HEK293 (cell line): Measurements from ENCODE around the gene RPL29.

Experiments used
- CTCF ChIA-PET: fragments of 350-600 bp; formaldehyde crosslinking; extraction: SDS; loops from one replicate; lab custom pipeline; 2021; ENCODE audit warnings: antibody characterized with exemption; lab: Yijun Ruan, JAX
- POLR2A ChIA-PET: fragments of 300-600 bp; formaldehyde crosslinking; extraction: SDS; loops from one replicate; lab custom pipeline; 2020; ENCODE audit warnings: antibody characterized with exemption, inconsistent platforms; lab: Yijun Ruan, JAX
- H3K27ac ChIP-seq: fragments of 200-500 bp; sonication (Bioruptor generic); 2 replicates; pipeline ENCODE4 v1.5.1; 2014; ENCODE audit warnings: low read depth, low read length, control low read depth, inconsistent platforms; ENCODE audit errors: extremely low read depth
- H3K36me3 ChIP-seq, 2 experiments: fragments of 200-500 bp in 1 of 2; sonication (Bioruptor generic) in 1 of 2; 1 replicate in 1 of 2; 2 replicates in 1 of 2; pipeline ENCODE4 v1.5.1; 2014 to 2017; ENCODE audit warnings: inconsistent platforms in 2 of 2, low read length in 2 of 2; ENCODE audit not compliant: control insufficient read depth in 2 of 2, insufficient read depth in 1 of 2
- H3K4me1 ChIP-seq: fragments of 200-500 bp; sonication (Bioruptor generic); 2 replicates; pipeline ENCODE4 v1.5.1; 2014; ENCODE audit warnings: mild to moderate bottlenecking, low read length, inconsistent platforms; ENCODE audit not compliant: control insufficient read depth, insufficient read depth
- H3K4me3 ChIP-seq: 2 replicates; pipeline ENCODE4 v1.5.1; 2011; ENCODE audit warnings: low read depth, mild to moderate bottlenecking, control low read depth, low read length, moderate library complexity
- H3K9me3 ChIP-seq: fragments of 200-500 bp; sonication (Bioruptor generic); 2 replicates; pipeline ENCODE4 v1.5.1; 2014; ENCODE audit warnings: low read depth, low read length, inconsistent platforms; ENCODE audit not compliant: control insufficient read depth, insufficient read depth
- EGR2 ChIP-seq: fragments of 450-650 bp; formaldehyde crosslinking; IDR thresholded peaks from 2 replicates; pipeline ENCODE4 v1.5.1; 2016; ENCODE audit warnings: low read depth, missing biosample characterization, missing genetic modification characterization
- GLI2 ChIP-seq: fragments of 450-650 bp; formaldehyde crosslinking; IDR thresholded peaks from 2 replicates; pipeline ENCODE4; 2017; ENCODE audit warnings: missing biosample characterization, missing genetic modification characterization, low read depth, borderline replicate concordance
- INSM2 ChIP-seq: fragments of 450-650 bp; formaldehyde crosslinking; IDR thresholded peaks from 2 replicates; pipeline ENCODE4 v1.5.1; 2016; ENCODE audit warnings: missing biosample characterization, missing genetic modification characterization
- MEIS1 ChIP-seq: sonication (generic); formaldehyde crosslinking; IDR thresholded peaks from 2 replicates; pipeline ENCODE4 v1.8.1; 2022; ENCODE audit warnings: missing genetic modification reagents, mild to moderate bottlenecking, borderline replicate concordance
- MYNN ChIP-seq: fragments of 450-650 bp; formaldehyde crosslinking; IDR thresholded peaks from 2 replicates; pipeline ENCODE4 v1.5.1; 2016; ENCODE audit warnings: missing biosample characterization, missing genetic modification characterization, borderline replicate concordance
- PRDM1 ChIP-seq: fragments of 450-650 bp; formaldehyde crosslinking; IDR thresholded peaks from 2 replicates; pipeline ENCODE4; 2016; ENCODE audit warnings: missing biosample characterization, missing genetic modification characterization
- PRDM6 ChIP-seq: fragments of 450-650 bp; formaldehyde crosslinking; IDR thresholded peaks from 2 replicates; pipeline ENCODE4 v1.5.1; 2017; ENCODE audit warnings: missing biosample characterization, missing genetic modification characterization
- SP2 ChIP-seq: fragments of 450-650 bp; formaldehyde crosslinking; IDR thresholded peaks from 2 replicates; pipeline ENCODE4 v1.5.1; 2016; ENCODE audit warnings: missing biosample characterization, missing genetic modification characterization
- TCF7L2 ChIP-seq: IDR thresholded peaks from 2 replicates; pipeline ENCODE4 v1.6.1; 2011; ENCODE audit warnings: low read depth, mild to moderate bottlenecking, inconsistent platforms, low read length, moderate library complexity, borderline replicate concordance
- ZFHX2 ChIP-seq: fragments of 450-650 bp; formaldehyde crosslinking; conservative IDR thresholded peaks from 2 replicates; pipeline ENCODE4 v1.5.1; 2016; ENCODE audit warnings: missing biosample characterization, missing genetic modification characterization
- ZFP3 ChIP-seq: fragments of 450-650 bp; formaldehyde crosslinking; IDR thresholded peaks from 2 replicates; pipeline ENCODE4 v1.5.1; 2016; ENCODE audit warnings: low read depth, missing biosample characterization, missing genetic modification characterization
- ZNF157 ChIP-seq: fragments of 450-650 bp; formaldehyde crosslinking; IDR thresholded peaks from 2 replicates; pipeline ENCODE4 v1.5.1; 2016; ENCODE audit warnings: missing biosample characterization, missing genetic modification characterization
- ZNF184 ChIP-seq: fragments of 450-650 bp; IDR thresholded peaks from 2 replicates; pipeline ENCODE4 v1.5.1; 2018; ENCODE audit warnings: missing biosample characterization, mild to moderate bottlenecking, missing genetic modification characterization
- ZNF280C ChIP-seq: fragments of 450-650 bp; formaldehyde crosslinking; IDR thresholded peaks from 2 replicates; pipeline ENCODE4 v1.5.1; 2016; ENCODE audit warnings: missing biosample characterization, missing genetic modification characterization
- ZNF292 ChIP-seq: fragments of 450-650 bp; formaldehyde crosslinking; IDR thresholded peaks from 2 replicates; pipeline ENCODE4 v1.5.1; 2016; ENCODE audit warnings: low read depth, missing biosample characterization, missing genetic modification characterization, borderline replicate concordance
- ZNF341 ChIP-seq: fragments of 450-650 bp; formaldehyde crosslinking; IDR thresholded peaks from 2 replicates; pipeline ENCODE4; 2016; ENCODE audit warnings: low read depth, missing biosample characterization, missing genetic modification characterization
- ZNF37A ChIP-seq: fragments of 450-650 bp; IDR thresholded peaks from 2 replicates; pipeline ENCODE4 v1.5.1; 2018; ENCODE audit warnings: missing biosample characterization, missing genetic modification characterization
- ZNF391 ChIP-seq: fragments of 450-650 bp; formaldehyde crosslinking; IDR thresholded peaks from 2 replicates; pipeline ENCODE4 v1.5.1; 2016; ENCODE audit warnings: low read depth, missing biosample characterization, missing genetic modification characterization, borderline replicate concordance
- ZNF510 ChIP-seq: fragments of 450-650 bp; formaldehyde crosslinking; IDR thresholded peaks from 2 replicates; pipeline ENCODE4 v1.5.1; 2018; ENCODE audit warnings: mild to moderate bottlenecking, missing genetic modification characterization, missing biosample characterization; ENCODE audit not compliant: insufficient replicate concordance
- ZNF548 ChIP-seq: fragments of 450-650 bp; formaldehyde crosslinking; IDR thresholded peaks from 2 replicates; pipeline ENCODE4 v1.5.1; 2016; ENCODE audit warnings: missing biosample characterization, missing genetic modification characterization
- ZNF660 ChIP-seq: fragments of 450-650 bp; IDR thresholded peaks from 2 replicates; pipeline ENCODE4 v1.5.1; 2018; ENCODE audit warnings: missing biosample characterization, mild to moderate bottlenecking, missing genetic modification characterization
- ZNF664 ChIP-seq: fragments of 450-650 bp; formaldehyde crosslinking; IDR thresholded peaks from 2 replicates; pipeline ENCODE4 v1.5.1; 2016; ENCODE audit warnings: missing biosample characterization, missing genetic modification characterization
- TF ChIP-seq, protein P1 (sequence below): fragments of 450-650 bp; formaldehyde crosslinking; IDR thresholded peaks from 2 replicates; pipeline ENCODE4 v1.5.1; 2017; ENCODE audit warnings: missing biosample characterization, missing genetic modification characterization
- TF ChIP-seq, protein P2 (sequence below): fragments of 450-650 bp; formaldehyde crosslinking; IDR thresholded peaks from 2 replicates; pipeline ENCODE4 v1.5.1; 2017; ENCODE audit warnings: missing biosample characterization, mild to moderate bottlenecking, missing genetic modification characterization, moderate library complexity
- TF ChIP-seq, protein P3 (sequence below): fragments of 450-650 bp; formaldehyde crosslinking; IDR thresholded peaks from 2 replicates; pipeline ENCODE4; 2016; ENCODE audit warnings: missing biosample characterization, missing genetic modification characterization

RPL29 gene

GRCh38 chr3:51988286-51989146 is 7.2 kb downstream of the RPL29 start (continued):
- no peak for TF ChIP-seq MYNN (tag by site-specific recombination)
- peak; percentile 40; the same call in 1 of the 2 replicates for TF ChIP-seq ZFHX2 (tag by site-specific recombination)
- 0 out of 2 replicates have a peak, but pooled peaks have one; percentile 10 for TF ChIP-seq PRDM1 (tag by site-specific recombination)
- TF ChIP-seq ZNF37A = no peak
- TF ChIP-seq, protein P1, sequence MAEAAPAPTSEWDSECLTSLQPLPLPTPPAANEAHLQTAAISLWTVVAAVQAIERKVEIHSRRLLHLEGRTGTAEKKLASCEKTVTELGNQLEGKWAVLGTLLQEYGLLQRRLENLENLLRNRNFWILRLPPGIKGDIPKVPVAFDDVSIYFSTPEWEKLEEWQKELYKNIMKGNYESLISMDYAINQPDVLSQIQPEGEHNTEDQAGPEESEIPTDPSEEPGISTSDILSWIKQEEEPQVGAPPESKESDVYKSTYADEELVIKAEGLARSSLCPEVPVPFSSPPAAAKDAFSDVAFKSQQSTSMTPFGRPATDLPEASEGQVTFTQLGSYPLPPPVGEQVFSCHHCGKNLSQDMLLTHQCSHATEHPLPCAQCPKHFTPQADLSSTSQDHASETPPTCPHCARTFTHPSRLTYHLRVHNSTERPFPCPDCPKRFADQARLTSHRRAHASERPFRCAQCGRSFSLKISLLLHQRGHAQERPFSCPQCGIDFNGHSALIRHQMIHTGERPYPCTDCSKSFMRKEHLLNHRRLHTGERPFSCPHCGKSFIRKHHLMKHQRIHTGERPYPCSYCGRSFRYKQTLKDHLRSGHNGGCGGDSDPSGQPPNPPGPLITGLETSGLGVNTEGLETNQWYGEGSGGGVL (tag by site-specific recombination) = peak; percentile 78
- TF ChIP-seq EGR2 (tag by site-specific recombination) = peak; percentile 48
- no peak for TF ChIP-seq ZNF280C (tag by site-specific recombination)
- no peak for TF ChIP-seq ZFP3 (tag by site-specific recombination)
- no peak for TF ChIP-seq ZNF510
- peak; percentile 44; the same call in 1 of the 2 replicates for TF ChIP-seq SP2
- no peak for TF ChIP-seq INSM2
- no peak for TF ChIP-seq ZNF548 (tag by site-specific recombination)
- TF ChIP-seq, protein P2, sequence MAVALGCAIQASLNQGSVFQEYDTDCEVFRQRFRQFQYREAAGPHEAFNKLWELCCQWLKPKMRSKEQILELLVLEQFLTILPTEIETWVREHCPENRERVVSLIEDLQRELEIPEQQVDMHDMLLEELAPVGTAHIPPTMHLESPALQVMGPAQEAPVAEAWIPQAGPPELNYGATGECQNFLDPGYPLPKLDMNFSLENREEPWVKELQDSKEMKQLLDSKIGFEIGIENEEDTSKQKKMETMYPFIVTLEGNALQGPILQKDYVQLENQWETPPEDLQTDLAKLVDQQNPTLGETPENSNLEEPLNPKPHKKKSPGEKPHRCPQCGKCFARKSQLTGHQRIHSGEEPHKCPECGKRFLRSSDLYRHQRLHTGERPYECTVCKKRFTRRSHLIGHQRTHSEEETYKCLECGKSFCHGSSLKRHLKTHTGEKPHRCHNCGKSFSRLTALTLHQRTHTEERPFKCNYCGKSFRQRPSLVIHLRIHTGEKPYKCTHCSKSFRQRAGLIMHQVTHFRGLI (tag by site-specific recombination) = peak; percentile 85
- TF ChIP-seq ZNF341 (tag by site-specific recombination) = peak; percentile 61

DNA sequence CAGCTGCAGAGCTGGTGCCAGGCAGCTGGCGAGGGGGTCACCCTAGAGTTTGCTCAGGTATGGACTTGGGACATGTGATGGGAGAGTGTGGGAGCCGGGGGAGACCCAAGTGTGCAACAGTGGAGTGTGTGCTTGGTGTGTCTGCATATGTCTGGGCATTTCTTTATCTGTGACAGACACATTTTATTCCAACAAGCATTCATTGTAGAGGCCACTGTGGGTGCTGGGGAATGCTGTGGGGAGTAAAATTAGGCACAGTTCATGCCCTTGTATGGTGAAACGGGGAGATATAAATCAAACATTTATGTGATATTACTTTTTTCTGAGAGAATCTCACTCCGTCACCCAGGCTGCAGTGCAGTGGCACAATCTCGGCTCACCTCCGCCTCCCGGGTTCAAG is 8.1 kb downstream of the RPL29 start:
- peaks cover 0 to 14% of the 10 kb centered on the region in 2 experiments; a peak in 1 of 3 replicates for H3K36me3 ChIP-seq
- H3K4me1 ChIP-seq = no peaks in the 10 kb centered on the region
- no peaks in the 10 kb centered on the region for H3K9me3 ChIP-seq
- ChIA-PET POLR2A (interaction anchor here (1.0 to 1.9 kb wide), 2 partner anchors 8 to 17 kb away, joined by 3 to 9 read pairs; partner anchors contain the start of gene RPL29), CTCF (interaction anchor here (1.0 to 1.1 kb wide), 2 partner anchors 13 to 14 kb away, joined by 3 to 5 read pairs; partner anchors contain the start of gene ABHD14B)
- H3K4me3 ChIP-seq = no peak overlapping the region
- no peak overlapping the region for H3K27ac ChIP-seq
- TF ChIP-seq ZNF184 (no peak), ZNF664 (tag by site-specific recombination) (no peak), TCF7L2 (no peak), GLI2 (tag by site-specific recombination) (no peak), ZNF391 (tag by site-specific recombination) (no peak), MEIS1 (CRISPR knock-in tag) (no peak), ZNF292 (no peak), EGR2 (tag by site-specific recombination) (no peak), ZNF660 (tag by site-specific recombination) (no peak), ZNF157 (no peak), PRDM6 (tag by site-specific recombination) (no peak)
- TF ChIP-seq, protein P3, sequence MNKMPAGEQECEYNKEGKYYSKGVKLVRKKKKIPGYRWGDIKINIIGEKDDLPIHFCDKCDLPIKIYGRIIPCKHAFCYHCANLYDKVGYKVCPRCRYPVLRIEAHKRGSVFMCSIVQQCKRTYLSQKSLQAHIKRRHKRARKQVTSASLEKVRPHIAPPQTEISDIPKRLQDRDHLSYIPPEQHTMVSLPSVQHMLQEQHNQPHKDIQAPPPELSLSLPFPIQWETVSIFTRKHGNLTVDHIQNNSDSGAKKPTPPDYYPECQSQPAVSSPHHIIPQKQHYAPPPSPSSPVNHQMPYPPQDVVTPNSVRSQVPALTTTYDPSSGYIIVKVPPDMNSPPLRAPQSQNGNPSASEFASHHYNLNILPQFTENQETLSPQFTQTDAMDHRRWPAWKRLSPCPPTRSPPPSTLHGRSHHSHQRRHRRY (tag by site-specific recombination) = no peak
